Keratinocyte (primary cell): ENCODE measurements around the gene FBXO41. TPM values are rescaled to one million over a fixed set of nuclear protein-coding genes. Genes with fewer than 3 reads are reported as not detected.

ENCODE experiments used
- DNase-seq: peaks from one replicate; pipeline ENCODE4 v3.0.0-alpha.2; 2011; ENCODE audit warnings: low read depth, missing footprints, low spot score
- FAIRE-seq: peaks from 2 replicates; lab custom pipeline; 2011; peaks lifted over from hg19 to GRCh38; lab: Jason Lieb, UNC
- H2AFZ ChIP-seq: 2 replicates; pipeline ENCODE4 v1.6.0; 2012; ENCODE audit warnings: low read length, control low read depth, inconsistent platforms; ENCODE audit not compliant: control insufficient read depth
- H3K27ac ChIP-seq: 2 replicates; pipeline ENCODE4 v1.5.1; 2011; ENCODE audit warnings: low read length; ENCODE audit not compliant: control insufficient read depth, insufficient read depth
- H3K27me3 ChIP-seq: 3 replicates; pipeline ENCODE4 v1.6.0; 2011; ENCODE audit warnings: low read length; ENCODE audit not compliant: control insufficient read depth, insufficient read depth; ENCODE audit errors: extremely low read depth
- H3K36me3 ChIP-seq, 2 experiments: 2 replicates in 1 of 2; 3 replicates in 1 of 2; pipeline ENCODE4 v1.5.1; 2011; ENCODE audit warnings: low read length in 2 of 2, mild to moderate bottlenecking in 1 of 2; ENCODE audit not compliant: control insufficient read depth in 2 of 2, insufficient read depth in 2 of 2; ENCODE audit errors: extremely low read depth in 1 of 2
- H3K4me1 ChIP-seq: 3 replicates; pipeline ENCODE4 v1.5.1; 2011; ENCODE audit warnings: low read length; ENCODE audit not compliant: control insufficient read depth, insufficient read depth; ENCODE audit errors: extremely low read depth
- H3K4me2 ChIP-seq: 3 replicates; pipeline ENCODE4 v1.6.0; 2011; ENCODE audit warnings: low read depth, low read length; ENCODE audit not compliant: control insufficient read depth, insufficient read depth; ENCODE audit errors: extremely low read depth
- H3K4me3 ChIP-seq, 3 experiments: fragments of 200-600 bp in 1 of 3; sonication (generic) in 1 of 3; 2 replicates in 2 of 3; 3 replicates in 1 of 3; pipeline ENCODE4 v1.5.1; 2011 to 2016; ENCODE audit warnings: low read length in 3 of 3, mild to moderate bottlenecking in 3 of 3, control low read depth in 2 of 3, inconsistent platforms in 1 of 3, low read depth in 1 of 3, mixed read lengths in 1 of 3, mixed run types in 1 of 3, moderate library complexity in 1 of 3; ENCODE audit not compliant: control insufficient read depth in 2 of 3, insufficient read depth in 2 of 3; ENCODE audit errors: extremely low read depth in 1 of 3
- H3K79me2 ChIP-seq: 2 replicates; pipeline ENCODE4 v1.6.0; 2012; ENCODE audit warnings: low read length; ENCODE audit not compliant: control insufficient read depth, insufficient read depth
- H3K9ac ChIP-seq: 3 replicates; pipeline ENCODE4 v1.6.0; 2011; ENCODE audit warnings: low read length; ENCODE audit not compliant: control insufficient read depth, insufficient read depth; ENCODE audit errors: extremely low read depth
- H3K9me1 ChIP-seq: 3 replicates; pipeline ENCODE4 v1.6.0; 2011; ENCODE audit warnings: low read length; ENCODE audit not compliant: control insufficient read depth, insufficient read depth; ENCODE audit errors: extremely low read depth
- H3K9me3 ChIP-seq: 2 replicates; pipeline ENCODE4 v1.5.1; 2012; ENCODE audit warnings: low read depth, low read length; ENCODE audit not compliant: control insufficient read depth
- H4K20me1 ChIP-seq: 3 replicates; pipeline ENCODE4 v1.6.0; 2011; ENCODE audit warnings: low read length; ENCODE audit not compliant: control insufficient read depth, insufficient read depth; ENCODE audit errors: extremely low read depth
- EZH2 ChIP-seq: IDR thresholded peaks from one replicate; pipeline ENCODE4 v1.6.1; 2012; ENCODE audit warnings: inconsistent platforms, mild to moderate bottlenecking, low read length, moderate library complexity
- dilution Hi-C: fragments of 300-500 bp; cut with MboI; formaldehyde crosslinking; loops from one replicate; pipeline ENCODE4 v1.7.0; 2020; ENCODE audit warnings: low sequenced_read_pairs; ENCODE audit not compliant: extremely low pct_ligation_motif_present
- polyA plus RNA-seq, 5 experiments: library from polyadenylated mRNA; depleted of rRNA in 3 of 5; stranded (reverse) in 3 of 5; stranded (forward) in 1 of 5; unstranded in 1 of 5; fragments of >200 nt; gene quantifications; 1 replicate in 1 of 5; 2 replicates in 3 of 5; 3 replicates in 1 of 5; pipeline versions ENCODE4 v1.2.1 to v1.2.3, GENCODE V29; 2011 to 2012; ENCODE audit warnings: missing spikeins in 2 of 5, low read depth in 1 of 5, low replicate concordance in 1 of 5
- TF ChIP-seq, protein P1 (sequence below), 3 experiments: IDR thresholded peaks in 1 of 3; conservative IDR thresholded peaks in 1 of 3; optimal IDR thresholded peaks in 1 of 3; 2 replicates in 2 of 3; 3 replicates in 1 of 3; pipeline versions ENCODE3 to v1.5.1; 2011; ENCODE audit warnings: low read length in 3 of 3, mild to moderate bottlenecking in 3 of 3, moderate library complexity in 2 of 3, control low read depth in 1 of 3, inconsistent platforms in 1 of 3; ENCODE audit not compliant: insufficient read depth in 2 of 3; ENCODE audit errors: extremely low read depth in 1 of 3

FBXO41 gene
- polyA plus RNA-seq, 1 donor (not counting 4 experiments of a cell fraction or from before 2014, with no cell fraction given): 4.1 TPM

DNA sequence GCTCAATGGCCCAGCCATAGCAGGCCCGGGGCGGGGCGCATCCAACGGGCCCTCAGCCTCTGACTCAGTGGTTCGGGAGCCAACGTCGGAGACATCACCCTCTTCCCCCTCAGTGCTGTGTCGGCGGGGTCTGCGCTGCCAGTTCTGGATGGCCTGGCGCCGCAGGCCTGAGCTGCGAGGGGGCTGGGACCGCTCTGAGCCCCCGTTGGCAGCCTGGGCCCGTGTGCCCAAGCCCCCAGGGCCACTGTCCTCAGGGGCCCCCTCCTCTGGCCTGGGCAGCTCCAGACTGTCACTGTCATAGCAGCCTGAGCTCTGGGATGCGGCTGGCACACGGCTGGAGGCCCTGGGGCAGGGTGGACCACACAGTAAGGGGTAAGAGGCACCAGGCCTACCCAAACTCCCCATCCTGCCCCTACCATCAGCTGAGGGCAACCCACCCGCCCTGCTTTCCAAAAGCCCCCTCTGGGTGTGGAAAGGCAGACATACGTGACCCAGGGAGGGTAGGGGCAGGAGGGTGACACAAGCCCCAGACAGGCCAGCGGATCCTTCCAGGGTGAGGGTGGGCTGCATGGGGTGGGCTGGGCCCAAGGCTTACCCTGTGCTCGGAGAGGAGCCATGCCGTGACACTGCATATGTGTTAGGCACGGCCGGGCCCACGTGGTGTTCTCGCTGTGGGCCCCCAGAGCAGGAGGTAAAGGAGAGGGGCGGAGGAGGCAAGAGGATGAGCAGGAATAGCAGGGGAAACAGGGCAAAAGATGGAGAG is 18.8 kb downstream of the FBXO41 start:
- H3K9ac ChIP-seq: no peak overlapping the region
- no peaks in the 10 kb centered on the region for H3K79me2 ChIP-seq
- no peak for FAIRE-seq
- TF ChIP-seq, protein P1, sequence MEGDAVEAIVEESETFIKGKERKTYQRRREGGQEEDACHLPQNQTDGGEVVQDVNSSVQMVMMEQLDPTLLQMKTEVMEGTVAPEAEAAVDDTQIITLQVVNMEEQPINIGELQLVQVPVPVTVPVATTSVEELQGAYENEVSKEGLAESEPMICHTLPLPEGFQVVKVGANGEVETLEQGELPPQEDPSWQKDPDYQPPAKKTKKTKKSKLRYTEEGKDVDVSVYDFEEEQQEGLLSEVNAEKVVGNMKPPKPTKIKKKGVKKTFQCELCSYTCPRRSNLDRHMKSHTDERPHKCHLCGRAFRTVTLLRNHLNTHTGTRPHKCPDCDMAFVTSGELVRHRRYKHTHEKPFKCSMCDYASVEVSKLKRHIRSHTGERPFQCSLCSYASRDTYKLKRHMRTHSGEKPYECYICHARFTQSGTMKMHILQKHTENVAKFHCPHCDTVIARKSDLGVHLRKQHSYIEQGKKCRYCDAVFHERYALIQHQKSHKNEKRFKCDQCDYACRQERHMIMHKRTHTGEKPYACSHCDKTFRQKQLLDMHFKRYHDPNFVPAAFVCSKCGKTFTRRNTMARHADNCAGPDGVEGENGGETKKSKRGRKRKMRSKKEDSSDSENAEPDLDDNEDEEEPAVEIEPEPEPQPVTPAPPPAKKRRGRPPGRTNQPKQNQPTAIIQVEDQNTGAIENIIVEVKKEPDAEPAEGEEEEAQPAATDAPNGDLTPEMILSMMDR (optimal IDR thresholded peaks at IDR 0.05 in 1 of 3, IDR thresholded peaks at IDR 0.05 in 1 of 3, conservative IDR thresholded peaks at IDR 0.05 in 1 of 3; ENCODE audit: extremely low read depth in 1 of 3, insufficient read depth in 2 of 3, low read length in 3 of 3): no peak
- TF ChIP-seq EZH2: no peak
- no peak overlapping the region for H3K27ac ChIP-seq
- dilution Hi-C loops: no loop called here
- no peak overlapping the region for H3K4me3 ChIP-seq
- H2AFZ ChIP-seq: no peak overlapping the region
- DNase-seq: no peak
- peaks cover 7% of the 10 kb centered on the region for H3K4me1 ChIP-seq
- no peaks in the 10 kb centered on the region for H3K27me3 ChIP-seq
- H3K9me1 ChIP-seq: no peaks in the 10 kb centered on the region
- H3K36me3 ChIP-seq: peaks cover 0 to 6% of the 10 kb centered on the region in 2 experiments
- no peaks in the 10 kb centered on the region for H3K9me3 ChIP-seq
- H4K20me1 ChIP-seq: no peaks in the 10 kb centered on the region
- H3K4me2 ChIP-seq: no peak overlapping the region

DNA sequence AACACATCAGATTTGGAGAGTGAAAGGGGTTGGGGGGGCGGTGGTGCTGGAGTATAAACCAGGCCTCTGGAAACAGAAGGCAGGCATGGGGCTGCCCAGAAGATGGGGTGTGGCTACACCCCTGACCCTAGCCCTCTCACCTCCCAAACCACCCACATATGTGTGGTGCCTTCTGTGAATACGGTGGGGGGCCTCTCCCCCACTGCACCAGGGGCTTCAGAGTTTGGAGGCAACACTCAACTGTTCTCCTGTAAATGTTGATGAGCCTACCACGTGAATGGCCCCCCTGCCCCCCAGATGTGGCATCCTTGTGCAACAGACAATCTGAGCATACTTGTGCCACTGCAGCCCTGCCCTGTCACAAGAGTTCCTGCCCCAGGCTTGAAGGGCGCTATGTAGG is 19.5 kb downstream of the FBXO41 start:
- no peak for DNase-seq
- H3K4me2 ChIP-seq: no peak overlapping the region
- TF ChIP-seq, protein P1 (optimal IDR thresholded peaks at IDR 0.05 in 1 of 3, IDR thresholded peaks at IDR 0.05 in 1 of 3, conservative IDR thresholded peaks at IDR 0.05 in 1 of 3; ENCODE audit: extremely low read depth in 1 of 3, insufficient read depth in 2 of 3, low read length in 3 of 3): no peak
- no peak for TF ChIP-seq EZH2
- dilution Hi-C loops: no loop called here
- no peak overlapping the region for H2AFZ ChIP-seq
- no peak for FAIRE-seq
- H3K27ac ChIP-seq: no peak overlapping the region
- H3K9me1 ChIP-seq: no peaks in the 10 kb centered on the region
- H3K9ac ChIP-seq: no peak overlapping the region
- no peaks in the 10 kb centered on the region for H3K79me2 ChIP-seq
- peaks cover 6% of the 10 kb centered on the region for H3K4me1 ChIP-seq
- H3K27me3 ChIP-seq: no peaks in the 10 kb centered on the region
- no peaks in the 10 kb centered on the region for H4K20me1 ChIP-seq
- H3K9me3 ChIP-seq: no peaks in the 10 kb centered on the region
- H3K4me3 ChIP-seq: no peak overlapping the region
- peaks cover 0 to 6% of the 10 kb centered on the region in 2 experiments for H3K36me3 ChIP-seq
